HG03432 (cell line): ENCODE measurements around the gene NEO1.
"Not testable (repeated sequence)": the region's sequence is repeated elsewhere in the genome, so short reads cannot be mapped to it uniquely, and the experiment has no call there.

Experiments used
- ATAC-seq: cut with Tn5 transposase; IDR thresholded peaks from one replicate; pipeline ENCODE4 v1.9.1; 2021; ENCODE audit warnings: mild to moderate bottlenecking, moderate library complexity; ENCODE audit not compliant: unreplicated experiment

Gene NEO1

DNA sequence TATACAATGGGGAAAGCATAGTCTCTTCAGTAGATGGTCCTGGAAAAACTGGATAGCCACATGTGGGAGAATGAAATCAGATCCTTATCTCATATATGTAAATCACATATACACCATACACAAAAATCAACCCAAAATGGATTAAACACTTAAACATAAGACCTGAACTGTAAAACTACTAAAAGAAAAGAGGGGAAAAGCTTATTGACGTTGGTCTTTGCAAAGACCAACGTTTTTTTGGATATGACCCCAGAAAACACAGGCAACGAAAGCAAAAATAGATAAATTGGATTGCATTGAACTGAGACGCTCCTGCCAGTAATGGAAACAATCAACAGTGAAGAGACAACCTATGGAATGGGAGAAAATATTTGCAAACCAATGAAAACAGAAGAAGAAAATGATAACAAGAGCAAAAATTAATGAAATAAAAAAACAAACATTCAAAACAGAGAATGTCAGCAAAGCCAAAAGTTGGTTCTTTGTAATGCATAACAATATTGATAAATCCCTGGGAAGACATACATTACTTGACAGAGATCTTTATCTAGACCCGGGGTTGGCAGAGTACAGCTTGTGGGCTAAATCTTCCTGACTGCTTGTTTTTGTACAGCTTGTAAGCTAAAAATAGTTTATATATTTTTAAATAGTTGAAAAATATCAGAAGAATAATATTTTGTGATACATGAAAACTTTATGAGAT, 86.9 kb downstream of the NEO1 start:
- no peak for ATAC-seq

DNA sequence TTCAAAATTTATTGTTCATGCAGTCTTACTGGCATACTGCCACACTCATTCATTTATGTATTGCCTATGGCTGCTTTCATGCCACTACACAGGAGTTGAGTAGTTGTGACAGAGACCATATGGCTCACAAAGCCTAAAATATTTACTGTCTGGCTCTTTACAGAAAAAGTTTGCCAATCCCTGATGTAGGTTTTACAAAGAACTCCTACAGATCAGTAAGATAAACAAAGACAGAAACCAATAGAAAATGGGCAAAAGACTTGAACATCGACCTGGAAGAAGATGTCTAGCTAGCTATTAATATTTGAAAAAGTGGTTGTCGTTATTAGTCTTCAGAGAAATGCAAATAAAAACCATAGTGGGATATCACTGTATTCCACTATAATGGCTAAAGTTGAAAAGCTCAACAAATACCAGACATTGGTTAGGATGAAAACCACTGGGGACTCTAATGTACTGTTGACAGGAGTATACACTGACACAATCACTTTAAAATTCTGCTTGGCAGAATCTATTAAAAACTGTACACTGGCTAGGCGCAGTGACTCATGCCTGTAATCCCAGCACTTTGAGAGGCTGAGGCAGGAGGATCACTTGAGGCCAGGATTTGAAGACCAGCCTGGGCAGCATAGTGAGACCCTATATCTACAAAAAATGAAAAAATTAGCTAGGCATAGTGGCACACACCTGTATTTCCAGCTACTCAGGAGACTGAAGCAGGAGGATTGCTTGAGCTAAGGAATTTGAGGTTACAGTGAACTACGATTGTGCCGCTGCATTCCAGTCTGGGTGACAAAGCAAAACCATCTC, 87.7 kb downstream of the NEO1 start:
- ATAC-seq, result no peak

DNA sequence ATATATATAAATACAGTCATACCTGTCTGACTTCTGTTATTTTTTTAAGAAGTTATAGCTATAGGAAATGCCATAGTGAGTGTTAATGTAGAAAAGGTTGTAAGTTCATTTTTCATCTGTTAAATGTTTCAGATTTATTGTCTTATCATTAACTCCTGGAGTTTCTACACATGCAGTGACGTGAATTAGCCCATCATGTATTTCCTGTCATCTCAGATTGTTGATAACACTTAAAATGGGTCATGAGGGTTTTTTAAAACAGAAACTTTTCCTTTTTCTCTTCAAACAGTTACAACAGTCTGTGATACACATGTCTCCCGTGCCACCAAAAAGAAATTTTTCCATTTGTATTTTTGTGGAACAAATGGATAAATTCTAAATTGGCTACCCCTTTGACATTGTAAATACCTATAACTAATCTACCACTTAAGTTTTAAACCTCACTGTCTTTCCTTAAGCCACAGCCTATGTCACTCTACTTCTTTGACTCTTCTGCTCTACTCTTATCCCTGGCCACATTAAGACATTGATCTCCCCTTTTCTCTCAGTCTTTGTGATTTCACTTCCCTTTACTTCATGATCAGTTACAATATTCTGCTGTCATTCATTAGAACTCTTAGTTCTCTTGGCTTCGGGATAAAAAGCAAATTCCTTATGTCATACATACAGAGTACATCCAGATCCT, 89.1 kb downstream of the NEO1 start:
- ATAC-seq, result no peak

- ATAC-seq, result peak; percentile 69
These were observed 90.8 kb downstream of the NEO1 start for GRCh38 chr15:73142802-73143762.

DNA sequence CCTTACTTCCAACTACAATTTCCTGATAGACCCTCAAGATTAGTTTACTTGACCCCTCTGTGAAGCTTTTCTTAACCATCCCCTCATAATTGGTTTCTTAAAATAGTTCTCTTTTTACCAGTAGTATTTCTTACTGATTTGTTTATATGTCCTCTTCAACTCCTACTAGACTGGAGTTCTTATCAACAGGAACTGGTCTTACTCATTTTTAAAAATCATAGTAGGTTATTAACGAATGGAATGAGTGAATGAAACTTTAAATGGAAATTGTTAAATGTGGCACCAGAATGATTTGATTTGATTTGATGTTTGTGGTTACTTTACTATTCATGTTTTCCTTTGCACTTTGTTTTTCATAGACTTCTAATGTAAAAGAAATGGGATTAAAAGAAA, 91.5 kb downstream of the NEO1 start:
- no peak for ATAC-seq

GRCh38 chr15:73146419-73146818, 94.2 kb downstream of the NEO1 start:
- ATAC-seq, result no peak

GRCh38 chr15:73150831-73151230, 98.6 kb downstream of the NEO1 start:
- no peak for ATAC-seq

DNA sequence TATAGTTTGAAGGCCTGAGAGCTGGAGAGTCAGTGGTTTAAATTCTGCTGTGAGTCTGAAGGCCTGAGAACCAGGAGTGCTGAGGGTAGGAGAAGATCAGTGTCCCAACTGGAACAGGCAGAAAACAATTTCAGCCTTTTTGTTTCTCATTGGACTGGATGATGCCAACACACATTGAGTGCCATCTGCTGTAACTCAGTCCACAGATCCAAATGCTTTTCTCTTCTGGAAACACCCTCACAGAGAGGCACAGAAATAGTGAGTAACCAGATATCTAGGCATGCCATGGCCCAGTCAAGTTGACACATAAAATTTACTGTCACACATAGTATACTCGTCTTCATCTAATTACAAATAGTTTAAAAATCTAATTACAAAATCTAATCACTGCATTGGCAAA, 100.8 kb downstream of the NEO1 start:
- ATAC-seq, result no peak

DNA sequence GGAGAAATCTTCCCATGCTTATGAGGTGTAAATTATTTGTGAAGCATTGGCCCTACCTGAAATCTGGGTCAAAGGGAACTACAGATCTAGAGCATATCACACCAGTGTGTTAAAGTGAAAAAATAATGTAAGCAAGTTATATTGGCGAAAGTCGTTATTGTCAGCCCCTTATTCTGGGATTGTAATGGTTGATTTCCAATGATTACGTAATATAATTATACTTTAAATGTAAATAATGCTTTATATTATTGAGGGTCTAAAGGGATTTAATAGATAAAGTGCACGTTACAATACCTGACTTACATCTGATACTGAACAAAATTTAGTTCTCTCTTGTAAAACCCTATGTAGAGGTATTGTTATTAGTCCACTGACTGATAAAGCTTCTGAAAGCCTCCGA, 101.2 kb downstream of the NEO1 start:
- no peak for ATAC-seq

DNA sequence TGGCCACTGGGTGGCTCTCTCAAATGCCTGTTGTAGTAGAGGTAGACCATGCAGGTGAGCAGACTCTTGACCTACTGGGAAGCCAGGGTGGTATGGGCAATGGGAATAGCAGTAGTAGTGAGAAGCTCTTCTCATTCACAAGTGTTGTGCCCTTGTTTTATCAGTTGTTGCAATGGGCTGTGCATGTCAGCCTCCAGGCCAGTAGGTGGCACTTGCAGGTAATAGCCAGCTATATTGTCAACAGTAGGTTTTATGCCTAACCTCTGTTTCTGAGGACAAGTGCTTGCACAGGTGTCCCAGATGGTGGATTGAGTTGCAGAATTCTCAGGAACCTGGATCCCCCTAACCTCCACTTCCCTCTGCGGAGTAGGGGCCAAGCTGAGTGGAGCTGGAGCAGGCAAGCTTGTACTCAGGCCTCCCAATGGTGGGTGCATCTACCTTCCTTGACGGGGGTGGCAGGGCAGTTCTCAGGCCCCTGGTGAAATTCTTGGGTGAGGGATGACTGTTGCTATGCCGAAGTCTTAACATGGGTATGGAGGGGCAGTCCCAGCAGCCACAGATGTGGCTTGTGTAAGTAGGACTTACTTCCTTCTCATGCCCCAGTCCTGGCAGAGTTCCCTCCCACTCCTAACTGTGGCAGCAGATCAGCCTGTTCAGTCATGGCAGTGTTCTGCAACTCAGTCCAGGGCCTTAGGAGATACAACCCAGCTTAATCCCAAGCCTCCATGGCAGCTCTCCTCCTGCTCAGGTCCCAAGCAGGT, 104.3 kb downstream of the NEO1 start:
- no peak for ATAC-seq

DNA sequence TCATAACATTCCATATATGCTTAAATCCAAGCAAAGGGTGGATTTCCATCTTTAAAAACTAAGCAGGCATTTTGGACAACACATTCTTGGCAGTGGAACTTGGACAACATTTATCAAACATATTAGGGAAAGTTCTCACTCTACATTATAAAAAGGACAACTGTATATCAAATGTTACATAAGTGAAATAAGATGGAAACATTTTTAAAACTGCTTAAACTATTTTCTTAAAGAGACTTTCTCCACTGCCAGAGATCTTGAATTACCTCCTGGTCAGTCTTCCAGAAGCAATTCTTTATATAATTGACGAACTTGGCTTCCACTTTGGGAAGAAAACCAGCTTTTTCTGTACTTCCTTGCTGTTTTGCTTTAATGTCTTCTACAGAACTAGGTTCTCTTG, 109.3 kb downstream of the NEO1 start:
- ATAC-seq, result no peak

GRCh38 chr15:73165435-73165834, 113.2 kb downstream of the NEO1 start:
- ATAC-seq, result no peak

DNA sequence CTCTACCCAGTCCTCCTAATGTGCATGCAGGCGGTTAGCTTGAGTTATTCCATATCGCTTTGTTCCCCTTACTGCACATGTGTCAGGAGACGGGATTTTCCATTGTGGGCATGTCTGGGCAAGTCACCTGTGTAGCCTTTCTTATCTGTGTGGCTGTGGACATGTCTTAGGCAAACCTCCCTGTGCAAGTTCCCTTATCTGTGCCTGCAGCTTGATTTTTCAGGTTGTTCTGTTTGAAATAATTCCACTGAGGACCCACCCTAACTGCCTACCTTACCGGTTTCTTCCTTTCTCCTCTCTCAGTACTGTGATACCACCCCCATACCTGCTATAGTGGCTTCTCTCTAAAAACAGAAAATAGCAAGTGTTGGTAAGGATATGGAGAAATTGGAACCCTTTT, 113.6 kb downstream of the NEO1 start:
- ATAC-seq, result no peak

DNA sequence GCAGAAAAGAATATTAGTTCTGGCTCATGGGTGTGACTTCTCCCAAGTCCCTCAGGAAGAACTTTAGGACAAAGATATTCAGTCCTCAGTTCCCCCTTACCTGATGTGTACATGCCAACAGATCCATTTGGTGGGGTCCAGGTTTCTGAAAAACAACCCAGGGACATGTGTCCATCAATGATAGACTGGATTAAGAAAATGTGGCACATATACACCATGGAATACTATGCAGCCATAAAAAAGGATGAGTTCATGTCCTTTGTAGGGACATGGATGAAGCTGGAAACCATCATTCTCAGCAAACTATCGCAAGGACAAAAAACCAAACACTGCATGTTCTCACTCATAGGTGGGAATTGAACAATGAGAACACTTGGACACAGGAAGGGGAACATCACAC, 114.4 kb downstream of the NEO1 start:
- ATAC-seq, result not testable (repeated sequence)

GRCh38 chr15:73168487-73168886, 116.2 kb downstream of the NEO1 start:
- no peak for ATAC-seq

- no peak for ATAC-seq
These were observed 119.4 kb downstream of the NEO1 start for GRCh38 chr15:73171711-73172110.

- ATAC-seq, result no peak
These were observed 120.2 kb downstream of the NEO1 start for GRCh38 chr15:73172508-73172907.

- ATAC-seq, result no peak
These were observed 121.9 kb downstream of the NEO1 start for GRCh38 chr15:73174171-73174570.

- ATAC-seq, result no peak
These were observed 123.1 kb downstream of the NEO1 start for GRCh38 chr15:73175382-73175781.

- no peak for ATAC-seq
These were observed 124.3 kb downstream of the NEO1 start for GRCh38 chr15:73176598-73176997.
